ENCODE data around the gene RUVBL2. TPM values are rescaled to one million over a fixed set of nuclear protein-coding genes. Genes with fewer than 3 reads are reported as not detected.

The RUVBL2 gene
- total RNA-seq, 1 donor from 2014 or later: 64.2 TPM

DNA sequence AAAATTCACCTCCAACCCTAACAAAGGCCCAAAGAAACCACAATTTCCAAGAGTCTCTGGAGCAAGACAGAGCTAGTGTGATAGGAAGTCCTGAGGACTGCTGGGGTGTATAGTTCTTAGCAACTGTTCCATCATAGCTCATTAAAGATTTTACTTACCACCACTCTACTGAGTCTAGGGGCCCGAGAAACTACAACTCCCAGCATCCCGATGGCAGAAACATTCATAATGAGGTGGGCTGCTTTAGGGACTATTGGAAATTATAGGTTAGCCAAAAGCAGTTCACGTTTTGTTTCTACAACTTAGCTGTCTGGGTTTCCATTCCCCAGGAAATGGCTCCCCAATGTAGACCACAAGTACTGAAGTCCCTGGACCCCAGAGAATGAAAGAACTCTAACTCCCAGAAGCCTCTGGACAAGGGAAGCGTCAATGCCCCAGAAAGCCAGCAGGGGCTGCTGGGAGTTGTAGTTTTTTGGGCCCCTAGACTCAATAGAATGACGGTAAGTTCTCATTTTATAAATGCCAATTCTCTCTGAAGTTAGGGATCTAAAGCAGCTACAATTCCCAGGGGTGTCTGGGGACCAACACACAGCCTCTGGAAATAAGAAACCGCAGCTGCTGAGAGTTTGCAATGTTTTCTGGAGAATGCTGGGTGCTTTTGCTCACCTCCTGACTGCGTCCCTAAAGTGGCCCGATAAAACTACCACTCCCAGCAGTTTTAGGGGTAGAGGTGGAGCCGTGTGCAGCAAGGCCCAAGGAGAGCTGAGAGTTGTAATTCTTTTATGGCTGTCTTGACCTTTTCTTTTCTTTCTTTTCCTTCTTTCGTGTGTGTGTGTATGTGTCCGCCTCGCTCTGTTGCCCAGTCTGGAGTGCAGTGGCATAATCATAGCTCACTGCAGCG lies 17.5 kb upstream of the RUVBL2 start:
- no peak for DNase-seq (ENCODE audit: extremely low spot score, unreplicated experiment)
- Mint-ChIP-seq H3K27ac (ENCODE audit: unreplicated experiment) (no peak overlapping the region), H3K36me3 (ENCODE audit: unreplicated experiment) (peaks cover 7% of the 10 kb centered on the region), H3K27me3 (ENCODE audit: unreplicated experiment) (no peaks in the 10 kb centered on the region), H3K9me3 (ENCODE audit: unreplicated experiment) (no peaks in the 10 kb centered on the region), H3K4me1 (ENCODE audit: unreplicated experiment) (peaks cover 6% of the 10 kb centered on the region), H3K4me3 (ENCODE audit: unreplicated experiment) (no peak overlapping the region)
- TF ChIP-seq, protein P1, sequence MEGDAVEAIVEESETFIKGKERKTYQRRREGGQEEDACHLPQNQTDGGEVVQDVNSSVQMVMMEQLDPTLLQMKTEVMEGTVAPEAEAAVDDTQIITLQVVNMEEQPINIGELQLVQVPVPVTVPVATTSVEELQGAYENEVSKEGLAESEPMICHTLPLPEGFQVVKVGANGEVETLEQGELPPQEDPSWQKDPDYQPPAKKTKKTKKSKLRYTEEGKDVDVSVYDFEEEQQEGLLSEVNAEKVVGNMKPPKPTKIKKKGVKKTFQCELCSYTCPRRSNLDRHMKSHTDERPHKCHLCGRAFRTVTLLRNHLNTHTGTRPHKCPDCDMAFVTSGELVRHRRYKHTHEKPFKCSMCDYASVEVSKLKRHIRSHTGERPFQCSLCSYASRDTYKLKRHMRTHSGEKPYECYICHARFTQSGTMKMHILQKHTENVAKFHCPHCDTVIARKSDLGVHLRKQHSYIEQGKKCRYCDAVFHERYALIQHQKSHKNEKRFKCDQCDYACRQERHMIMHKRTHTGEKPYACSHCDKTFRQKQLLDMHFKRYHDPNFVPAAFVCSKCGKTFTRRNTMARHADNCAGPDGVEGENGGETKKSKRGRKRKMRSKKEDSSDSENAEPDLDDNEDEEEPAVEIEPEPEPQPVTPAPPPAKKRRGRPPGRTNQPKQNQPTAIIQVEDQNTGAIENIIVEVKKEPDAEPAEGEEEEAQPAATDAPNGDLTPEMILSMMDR (IDR thresholded peaks at IDR 0.05): no peak

DNA sequence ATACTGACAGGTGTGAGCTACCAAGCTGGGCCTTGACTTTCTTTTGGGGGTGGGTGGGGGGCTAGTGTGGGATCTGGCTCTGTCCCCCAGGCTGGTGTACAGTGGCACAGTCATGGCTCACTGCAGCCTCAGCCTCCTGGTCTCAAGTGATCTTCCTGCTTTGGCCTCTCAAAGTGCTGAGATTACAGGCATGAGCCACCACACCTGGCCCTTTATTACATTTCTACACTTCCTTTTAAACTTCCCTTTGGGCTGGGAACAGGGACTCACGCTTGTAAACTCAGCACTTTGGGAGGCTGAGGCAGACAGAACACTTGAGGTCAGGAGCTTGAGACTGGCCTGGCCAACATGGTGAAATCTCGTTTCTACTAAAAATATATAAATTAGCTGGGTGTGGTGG lies 16.6 kb upstream of the RUVBL2 start:
- H3K27me3 Mint-ChIP-seq (ENCODE audit: unreplicated experiment): no peaks in the 10 kb centered on the region
- H3K4me1 Mint-ChIP-seq (ENCODE audit: unreplicated experiment): peaks cover 6% of the 10 kb centered on the region
- H3K4me3 Mint-ChIP-seq (ENCODE audit: unreplicated experiment): no peak overlapping the region
- DNase-seq (ENCODE audit: extremely low spot score, unreplicated experiment): no peak
- no peak overlapping the region for H3K27ac Mint-ChIP-seq (ENCODE audit: unreplicated experiment)
- peaks cover 11% of the 10 kb centered on the region for H3K36me3 Mint-ChIP-seq (ENCODE audit: unreplicated experiment)
- H3K9me3 Mint-ChIP-seq (ENCODE audit: unreplicated experiment): no peaks in the 10 kb centered on the region
- TF ChIP-seq, protein P1 (IDR thresholded peaks at IDR 0.05): no peak

DNA sequence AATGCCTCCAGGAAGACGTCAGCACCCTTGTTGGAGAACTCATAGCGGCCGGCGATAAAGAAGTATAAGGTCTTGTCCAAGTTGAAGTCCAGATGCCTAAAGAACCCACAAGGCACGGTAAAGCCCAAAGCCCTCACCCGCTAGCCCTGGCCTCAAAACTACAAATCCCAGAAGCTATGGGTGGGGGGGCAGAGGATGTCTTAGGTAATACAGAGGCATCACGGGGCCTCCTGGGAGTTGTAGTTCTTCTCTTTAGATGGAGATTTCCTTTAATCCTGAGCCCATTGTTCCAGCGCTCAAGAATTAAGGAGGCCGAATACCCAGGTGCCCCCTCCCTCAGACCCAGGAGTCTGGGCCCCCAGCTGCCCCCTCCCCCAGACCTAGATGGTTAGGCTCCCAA lies 11.4 kb upstream of the RUVBL2 start:
- H3K9me3 Mint-ChIP-seq (ENCODE audit: unreplicated experiment): no peaks in the 10 kb centered on the region
- H3K27ac Mint-ChIP-seq (ENCODE audit: unreplicated experiment): no peak overlapping the region
- H3K36me3 Mint-ChIP-seq (ENCODE audit: unreplicated experiment): peaks cover 21% of the 10 kb centered on the region
- no peaks in the 10 kb centered on the region for H3K27me3 Mint-ChIP-seq (ENCODE audit: unreplicated experiment)
- TF ChIP-seq, protein P1 (IDR thresholded peaks at IDR 0.05): no peak
- DNase-seq (ENCODE audit: extremely low spot score, unreplicated experiment): no peak
- H3K4me1 Mint-ChIP-seq (ENCODE audit: unreplicated experiment): peaks cover 6% of the 10 kb centered on the region
- H3K4me3 Mint-ChIP-seq (ENCODE audit: unreplicated experiment): no peak overlapping the region

DNA sequence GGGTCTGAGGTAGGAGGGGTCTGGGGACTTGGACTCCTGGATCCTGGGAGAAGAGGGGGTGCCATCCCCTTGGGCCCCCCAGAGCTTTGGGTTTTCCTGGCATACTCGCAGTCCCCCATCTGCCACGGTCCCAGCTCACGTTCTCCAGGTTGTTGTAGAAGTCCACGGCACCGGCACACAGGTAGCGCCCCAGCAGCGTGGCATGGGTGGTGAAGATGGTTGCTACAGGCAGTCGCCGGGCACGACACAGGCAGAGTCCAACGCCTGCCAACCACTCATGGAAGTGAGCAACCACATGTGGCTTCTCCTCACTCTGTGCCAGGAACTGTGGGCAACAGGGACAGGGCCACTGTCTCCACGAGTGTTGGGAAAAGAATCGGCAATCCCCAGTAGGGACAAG lies 8.0 kb upstream of the RUVBL2 start:
- TF ChIP-seq, protein P1 (IDR thresholded peaks at IDR 0.05): no peak
- Mint-ChIP-seq H3K9me3 (ENCODE audit: unreplicated experiment) (no peaks in the 10 kb centered on the region), H3K27me3 (ENCODE audit: unreplicated experiment) (no peaks in the 10 kb centered on the region), H3K4me1 (ENCODE audit: unreplicated experiment) (peaks cover 4% of the 10 kb centered on the region), H3K36me3 (ENCODE audit: unreplicated experiment) (peaks cover 24% of the 10 kb centered on the region), H3K4me3 (ENCODE audit: unreplicated experiment) (no peak overlapping the region), H3K27ac (ENCODE audit: unreplicated experiment) (no peak overlapping the region)
- no peak for DNase-seq (ENCODE audit: extremely low spot score, unreplicated experiment)

- no peak overlapping the region for H3K4me3 Mint-ChIP-seq (ENCODE audit: unreplicated experiment)
- TF ChIP-seq, protein P1 (IDR thresholded peaks at IDR 0.05): no peak
- no peak overlapping the region for H3K27ac Mint-ChIP-seq (ENCODE audit: unreplicated experiment)
- peaks cover 24% of the 10 kb centered on the region for H3K36me3 Mint-ChIP-seq (ENCODE audit: unreplicated experiment)
- H3K27me3 Mint-ChIP-seq (ENCODE audit: unreplicated experiment): no peaks in the 10 kb centered on the region
- H3K4me1 Mint-ChIP-seq (ENCODE audit: unreplicated experiment): peaks cover 4% of the 10 kb centered on the region
- no peaks in the 10 kb centered on the region for H3K9me3 Mint-ChIP-seq (ENCODE audit: unreplicated experiment)
- DNase-seq (ENCODE audit: extremely low spot score, unreplicated experiment): no peak
Observed at GRCh38 chr19:48986211-48986610, 7.5 kb upstream of the RUVBL2 start.
